IMR-90 (cell line): ENCODE measurements around the gene ZNF423. TPM values are rescaled to one million over a fixed set of nuclear protein-coding genes. Genes with fewer than 3 reads are reported as not detected.

Experiments
- ATAC-seq: fragments of 200-7000 bp; cut with Tn5 transposase; 2 replicates; pipeline ENCODE4 v1.9.1; 2020; ENCODE audit warnings: low read depth, mild to moderate bottlenecking, moderate library complexity
- BruUV-seq: library from RNA; stranded (reverse); fragments of 400-500 nt; replicated peaks from 2 replicates; lab custom pipeline; 2021; lab: Mats Ljungman, UMichigan
- CTCF ChIA-PET: fragments of 300-600 bp; formaldehyde crosslinking; extraction: SDS; loops from one replicate; lab custom pipeline; 2021; ENCODE audit warnings: antibody characterized with exemption; lab: Yijun Ruan, JAX
- POLR2A ChIA-PET: fragments of 300-600 bp; sonication (Branson Sonifier 250); formaldehyde crosslinking; loops from one replicate; lab custom pipeline; 2022; ENCODE audit warnings: antibody characterized with exemption; ENCODE audit not compliant: unreplicated experiment; lab: Charles Lee
- DNase-seq: peaks from one replicate; pipeline ENCODE4 v3.0.0; 2013
- H2AFZ ChIP-seq: replicated peaks from 2 replicates; pipeline ENCODE3; 2013; ENCODE audit warnings: low read length, mild to moderate bottlenecking; ENCODE audit not compliant: poor library complexity
- H2AK5ac ChIP-seq: 2 replicates; pipeline ENCODE4 v1.6.1; 2013; ENCODE audit warnings: low read depth, low read length, inconsistent platforms
- H2AK9ac ChIP-seq: replicated peaks from 2 replicates; pipeline ENCODE3; 2013; ENCODE audit warnings: mild to moderate bottlenecking, low read depth, low read length, moderate library complexity; ENCODE audit not compliant: poor library complexity
- H2BK120ac ChIP-seq: 2 replicates; pipeline ENCODE4 v1.6.1; 2013; ENCODE audit warnings: low read depth, low read length, inconsistent platforms
- H2BK15ac ChIP-seq: 3 replicates; pipeline ENCODE4 v1.6.1; 2013; ENCODE audit warnings: low read depth, low read length, inconsistent platforms
- H2BK20ac ChIP-seq: 2 replicates; pipeline ENCODE4 v1.6.1; 2013; ENCODE audit warnings: low read depth, mild to moderate bottlenecking, inconsistent platforms, low read length, moderate library complexity
- H2BK5ac ChIP-seq: 2 replicates; pipeline ENCODE4 v1.6.1; 2013; ENCODE audit warnings: mild to moderate bottlenecking, low read depth, low read length, inconsistent platforms; ENCODE audit not compliant: poor library complexity, severe bottlenecking
- H3K14ac ChIP-seq: replicated peaks from 2 replicates; pipeline ENCODE4 v1.6.1; 2013; ENCODE audit warnings: low read depth, low read length, inconsistent platforms
- H3K18ac ChIP-seq: 2 replicates; pipeline ENCODE4 v1.6.1; 2013; ENCODE audit warnings: low read depth, low read length, control low read depth
- H3K23ac ChIP-seq: 2 replicates; pipeline ENCODE4 v1.6.1; 2013; ENCODE audit warnings: low read depth, low read length, inconsistent platforms
- H3K27ac ChIP-seq: 2 replicates; pipeline ENCODE4 v1.5.1; 2013; ENCODE audit warnings: mild to moderate bottlenecking, control low read depth, low read length; ENCODE audit not compliant: insufficient read depth
- H3K27me3 ChIP-seq: 2 replicates; pipeline ENCODE4 v1.6.1; 2013; ENCODE audit warnings: low read length; ENCODE audit not compliant: control insufficient read depth, insufficient read depth
- H3K36me3 ChIP-seq: 2 replicates; pipeline ENCODE4 v1.6.1; 2013; ENCODE audit warnings: low read length, mixed read lengths; ENCODE audit not compliant: control insufficient read depth, insufficient read depth
- H3K4ac ChIP-seq: 2 replicates; pipeline ENCODE4 v1.6.1; 2013; ENCODE audit warnings: low read depth, low read length, inconsistent platforms
- H3K4me1 ChIP-seq: 2 replicates; pipeline ENCODE4 v1.6.1; 2013; ENCODE audit warnings: low read length, mixed read lengths; ENCODE audit not compliant: control insufficient read depth, insufficient read depth
- H3K4me2 ChIP-seq: 2 replicates; pipeline ENCODE4 v1.6.1; 2013; ENCODE audit warnings: low read depth, mild to moderate bottlenecking, control low read depth, low read length, moderate library complexity
- H3K4me3 ChIP-seq: 2 replicates; pipeline ENCODE4 v1.5.1; 2013; ENCODE audit warnings: low read depth, mild to moderate bottlenecking, control low read depth, low read length, moderate library complexity; ENCODE audit not compliant: insufficient read depth
- H3K56ac ChIP-seq: 2 replicates; pipeline ENCODE4 v1.6.1; 2013; ENCODE audit warnings: low read length, inconsistent platforms; ENCODE audit not compliant: insufficient read depth; ENCODE audit errors: extremely low read depth
- H3K79me1 ChIP-seq, 2 experiments: 2 replicates each; pipeline ENCODE4 v1.6.1; 2013; ENCODE audit warnings: low read length in 2 of 2, inconsistent platforms in 1 of 2, low read depth in 1 of 2
- H3K9ac ChIP-seq: 2 replicates; pipeline ENCODE4 v1.6.1; 2013; ENCODE audit warnings: low read depth, low read length, control low read depth
- H3K9me1 ChIP-seq: 2 replicates; pipeline ENCODE4 v1.6.1; 2013; ENCODE audit warnings: low read length, inconsistent platforms; ENCODE audit not compliant: insufficient read depth
- H3K9me3 ChIP-seq: 2 replicates; pipeline ENCODE4 v1.6.1; 2013; ENCODE audit warnings: low read length; ENCODE audit not compliant: control insufficient read depth, insufficient read depth
- H4K20me1 ChIP-seq: 2 replicates; pipeline ENCODE4 v1.6.1; 2013; ENCODE audit warnings: low read length, inconsistent platforms; ENCODE audit not compliant: insufficient read depth
- H4K5ac ChIP-seq: 2 replicates; pipeline ENCODE4 v1.6.1; 2013; ENCODE audit warnings: mild to moderate bottlenecking, low read depth, low read length, control low read depth
- H4K8ac ChIP-seq, 2 experiments: 2 replicates each; pipeline ENCODE4 v1.6.1; 2013; ENCODE audit warnings: low read depth in 2 of 2, low read length in 2 of 2, control low read depth in 1 of 2, inconsistent platforms in 1 of 2
- H4K91ac ChIP-seq: 2 replicates; pipeline ENCODE4 v1.6.1; 2013; ENCODE audit warnings: low read depth, low read length, inconsistent platforms; ENCODE audit not compliant: insufficient read depth
- BHLHE40 ChIP-seq: fragments of 150-350 bp; IDR thresholded peaks from 2 replicates; pipeline ENCODE4 v1.6.1; 2016; ENCODE audit warnings: mild to moderate bottlenecking, low read depth, low read length
- CEBPB ChIP-seq: IDR thresholded peaks from 2 replicates; pipeline ENCODE4 v1.6.1; 2012; ENCODE audit warnings: low read depth, low read length, improper control_type of control experiment
- CHD1 ChIP-seq: IDR thresholded peaks from 2 replicates; pipeline ENCODE4 v1.6.1; 2012; ENCODE audit warnings: low read depth, low read length, improper control_type of control experiment
- ELK1 ChIP-seq: fragments of 150-350 bp; IDR thresholded peaks from 2 replicates; pipeline ENCODE4 v1.6.1; 2016; ENCODE audit warnings: low read depth, mild to moderate bottlenecking, low read length, moderate library complexity, borderline replicate concordance
- FOS ChIP-seq: fragments of 150-350 bp; IDR thresholded peaks from 2 replicates; pipeline ENCODE4 v1.6.1; 2016; ENCODE audit warnings: low read depth, low read length
- MXI1 ChIP-seq: IDR thresholded peaks from 2 replicates; pipeline ENCODE4 v1.6.1; 2012; ENCODE audit warnings: low read depth, mild to moderate bottlenecking, low read length, moderate library complexity, borderline replicate concordance
- NFE2L2 ChIP-seq: fragments of 150-350 bp; IDR thresholded peaks from 2 replicates; pipeline ENCODE4 v1.6.1; 2016; ENCODE audit warnings: low read depth, mild to moderate bottlenecking, low read length
- POLR2A ChIP-seq: IDR thresholded peaks from 2 replicates; pipeline ENCODE4 v1.6.1; 2012; ENCODE audit warnings: mild to moderate bottlenecking, low read depth, low read length
- RAD21 ChIP-seq: IDR thresholded peaks from 2 replicates; pipeline ENCODE4 v1.6.1; 2012; ENCODE audit warnings: low read length, improper control_type of control experiment
- RCOR1 ChIP-seq: IDR thresholded peaks from 2 replicates; pipeline ENCODE4 v1.6.1; 2012; ENCODE audit warnings: mild to moderate bottlenecking, low read length, improper control_type of control experiment; ENCODE audit not compliant: insufficient replicate concordance
- RFX5 ChIP-seq: IDR thresholded peaks from 2 replicates; pipeline ENCODE4 v1.8.0; 2012; ENCODE audit warnings: low read depth, mild to moderate bottlenecking, low read length, moderate library complexity
- USF2 ChIP-seq: fragments of 150-350 bp; IDR thresholded peaks from 2 replicates; pipeline ENCODE4 v1.6.1; 2017; ENCODE audit warnings: mild to moderate bottlenecking, antibody characterized with exemption, low read length, low read depth
- WGBS, 2 experiments: methylation state at CpG; one replicate each; pipeline versions ENCODE4 v1.1.5 to v1.1.7; 2013; ENCODE audit warnings: missing lambda C conversion rate in 2 of 2; ENCODE audit not compliant: insufficient read length in 1 of 2; ENCODE audit errors: extremely low coverage in 2 of 2; 5-methylcytosine and 5-hydroxymethylcytosine counted together
- dilution Hi-C: fragments of 300-500 bp; cut with HindIII; formaldehyde crosslinking; loops from one replicate; pipeline ENCODE4 v1.14.3; 2018; ENCODE audit warnings: low sequenced_read_pairs; ENCODE audit not compliant: unreplicated experiment
- in situ Hi-C: fragments of 300-500 bp; cut with MboI; formaldehyde crosslinking; loops from 3 replicates; pipeline ENCODE4 v1.14.3; 2019; ENCODE audit warnings: low sequenced_read_pairs, inconsistent platforms, mixed read lengths
- intact Hi-C: fragments of 100-400 bp; cut with micrococcal nuclease; formaldehyde crosslinking; loops from 2 replicates; pipeline ENCODE4 v1.10.0; 2022
- polyA plus RNA-seq, 3 experiments: library from polyadenylated mRNA; depleted of rRNA; stranded (reverse); fragments of >200 nt; gene quantifications; 2 replicates each; pipeline ENCODE4 v1.2.3, GENCODE V29; 2012; ENCODE audit warnings: low replicate concordance in 1 of 3
- total RNA-seq: library from RNA; depleted of rRNA; stranded (reverse); fragments of >200 nt; gene quantifications from 2 replicates; pipeline ENCODE4 v1.2.3, GENCODE V29; 2012
- TF ChIP-seq, protein P1 (sequence below): conservative IDR thresholded peaks from 2 replicates; pipeline ENCODE4 v1.5.1; 2012; ENCODE audit warnings: mild to moderate bottlenecking, low read depth, low read length, improper control_type of control experiment

The ZNF423 gene
- total and polyA plus RNA-seq, 2 of the 4 experiments (the other 2 are of a cell fraction) = under 0.01 to 0.10 TPM

GRCh38 chr16:49471038-49471727 lies 384.7 kb downstream of the ZNF423 start:
- intact Hi-C loops = no loop called here
- H4K5ac ChIP-seq = no peak overlapping the region
- no peak overlapping the region for H3K56ac ChIP-seq
- H3K9me1 ChIP-seq = peaks cover 4% of the 10 kb centered on the region; the same call in 1 of the 2 replicates
- TF ChIP-seq BHLHE40 (no peak), CEBPB (no peak), NFE2L2 (no peak), USF2 (no peak), ELK1 (no peak), RFX5 (no peak), FOS (no peak), RCOR1 (no peak), POLR2A (no peak), MXI1 (no peak), CHD1 (no peak), RAD21 (no peak)
- TF ChIP-seq, protein P1, sequence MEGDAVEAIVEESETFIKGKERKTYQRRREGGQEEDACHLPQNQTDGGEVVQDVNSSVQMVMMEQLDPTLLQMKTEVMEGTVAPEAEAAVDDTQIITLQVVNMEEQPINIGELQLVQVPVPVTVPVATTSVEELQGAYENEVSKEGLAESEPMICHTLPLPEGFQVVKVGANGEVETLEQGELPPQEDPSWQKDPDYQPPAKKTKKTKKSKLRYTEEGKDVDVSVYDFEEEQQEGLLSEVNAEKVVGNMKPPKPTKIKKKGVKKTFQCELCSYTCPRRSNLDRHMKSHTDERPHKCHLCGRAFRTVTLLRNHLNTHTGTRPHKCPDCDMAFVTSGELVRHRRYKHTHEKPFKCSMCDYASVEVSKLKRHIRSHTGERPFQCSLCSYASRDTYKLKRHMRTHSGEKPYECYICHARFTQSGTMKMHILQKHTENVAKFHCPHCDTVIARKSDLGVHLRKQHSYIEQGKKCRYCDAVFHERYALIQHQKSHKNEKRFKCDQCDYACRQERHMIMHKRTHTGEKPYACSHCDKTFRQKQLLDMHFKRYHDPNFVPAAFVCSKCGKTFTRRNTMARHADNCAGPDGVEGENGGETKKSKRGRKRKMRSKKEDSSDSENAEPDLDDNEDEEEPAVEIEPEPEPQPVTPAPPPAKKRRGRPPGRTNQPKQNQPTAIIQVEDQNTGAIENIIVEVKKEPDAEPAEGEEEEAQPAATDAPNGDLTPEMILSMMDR = no peak
- H3K79me1 ChIP-seq = no peaks in the 10 kb centered on the region
- H4K20me1 ChIP-seq = no peaks in the 10 kb centered on the region
- no peak overlapping the region for H4K8ac ChIP-seq
- no peak overlapping the region for H3K4me3 ChIP-seq
- CTCF ChIA-PET = interaction anchor here (0.6 kb wide), 1 partner anchor 1738 kb away, joined by 4 read pairs; no protein-coding TSS in a partner anchor
- no peak overlapping the region for H2AK5ac ChIP-seq
- no peak overlapping the region for H2AK9ac ChIP-seq
- no TSS peak for BruUV-seq
- POLR2A ChIA-PET = no interaction called here
- no peak overlapping the region for H3K23ac ChIP-seq
- no peaks in the 10 kb centered on the region for H3K36me3 ChIP-seq
- no peak overlapping the region for H3K14ac ChIP-seq
- H2BK15ac ChIP-seq = no peak overlapping the region
- H3K27me3 ChIP-seq = 0 out of 2 replicates have a peak, but pooled peaks cover under 1% of the 10 kb centered on the region
- no peak overlapping the region for H4K91ac ChIP-seq
- H3K9ac ChIP-seq = no peak overlapping the region
- no peak overlapping the region for H3K4me2 ChIP-seq
- no peaks in the 10 kb centered on the region for H3K9me3 ChIP-seq
- H3K27ac ChIP-seq = no peak overlapping the region
- H3K4me1 ChIP-seq = no peaks in the 10 kb centered on the region
- no peak overlapping the region for H3K4ac ChIP-seq
- H2AFZ ChIP-seq = no peak overlapping the region
- in situ Hi-C loops = no loop called here
- DNase-seq (no peak), ATAC-seq (no peak)
- no peak overlapping the region for H2BK20ac ChIP-seq
- WGBS, 2 experiments = 49% methylated on average over 6 of the region's 11 CpGs; no CpG with 5 or more reads in 1 of the 2 experiments
- H2BK120ac ChIP-seq = no peak overlapping the region
- H3K18ac ChIP-seq = no peak overlapping the region
- dilution Hi-C loops = no loop called here
- no peak overlapping the region for H2BK5ac ChIP-seq
